K562 (cell line): ENCODE results near the gene CNTN4. TPM values are rescaled to one million over a fixed set of nuclear protein-coding genes. Genes with fewer than 3 reads are reported as not detected.

ENCODE experiments used
- ATAC-seq: fragments of 200-7000 bp; cut with Tn5 transposase; 3 replicates; pipeline ENCODE4 v1.9.1; 2020; ENCODE audit warnings: moderate library complexity
- BruUV-seq: library from RNA; stranded (reverse); fragments of 400-500 nt; replicated peaks from 2 replicates; lab custom pipeline; 2021; lab: Mats Ljungman, UMichigan
- CTCF ChIA-PET: fragments of 300-600 bp; formaldehyde crosslinking; extraction: SDS; loops from one replicate; lab custom pipeline; 2021; ENCODE audit warnings: low intra/inter-chr PET ratio; lab: Yijun Ruan, JAX
- POLR2A ChIA-PET: fragments of 300-600, 350-650 bp; sonication (Branson Sonifier 250); formaldehyde crosslinking; extraction: SDS; loops from one replicate; lab custom pipeline; 2021; ENCODE audit warnings: antibody characterized with exemption, inconsistent platforms; lab: Yijun Ruan, JAX
- DNase-seq, 4 experiments: peaks; one replicate each; pipeline versions ENCODE4 v3.0.0 to v3.0.0-alpha.2; 2011 to 2018; ENCODE audit warnings: low spot score in 3 of 4, mixed read lengths in 3 of 4; ENCODE audit errors: extremely low read depth in 1 of 4
- FAIRE-seq: peaks from 2 replicates; lab custom pipeline; 2011; peaks lifted over from hg19 to GRCh38; lab: Jason Lieb, UNC
- H2AFZ ChIP-seq: 2 replicates; pipeline ENCODE4 v1.6.0; 2011; ENCODE audit warnings: low read depth, low read length, control low read depth, inconsistent platforms
- H3K27ac ChIP-seq: fragments of 200-600 bp; 3 replicates; pipeline ENCODE4 v1.8.0; 2011; ENCODE audit warnings: low read depth, mild to moderate bottlenecking, control low read depth, inconsistent platforms, low read length, moderate library complexity, mixed read lengths; ENCODE audit errors: extremely low read depth
- H3K27me3 ChIP-seq, 2 experiments: fragments of 300-600 bp in 1 of 2; 2 replicates in 1 of 2; 3 replicates in 1 of 2; pipeline versions ENCODE4 v1.6.0 to v1.8.0; 2011; ENCODE audit warnings: inconsistent platforms in 2 of 2, low read length in 2 of 2, mild to moderate bottlenecking in 1 of 2, mixed read lengths in 1 of 2, moderate library complexity in 1 of 2; ENCODE audit not compliant: control insufficient read depth in 2 of 2, insufficient read depth in 2 of 2
- H3K36me3 ChIP-seq: fragments of 300-600 bp; 3 replicates; pipeline ENCODE4 v1.8.0; 2011; ENCODE audit warnings: mild to moderate bottlenecking, low read length, inconsistent platforms; ENCODE audit not compliant: control insufficient read depth, insufficient read depth
- H3K4me1 ChIP-seq, 2 experiments: fragments of 200-600 bp in 1 of 2; replicated peaks in 1 of 2; 2 replicates in 1 of 2; 3 replicates in 1 of 2; pipeline versions ENCODE4 v1.5.1 to v1.8.0; 2011; ENCODE audit warnings: inconsistent platforms in 2 of 2, low read length in 2 of 2, mild to moderate bottlenecking in 1 of 2, mixed read lengths in 1 of 2, moderate library complexity in 1 of 2; ENCODE audit not compliant: control insufficient read depth in 2 of 2, insufficient read depth in 2 of 2
- H3K4me2 ChIP-seq: 2 replicates; pipeline ENCODE4 v1.6.1; 2011; ENCODE audit warnings: low read length, control low read depth, inconsistent platforms, mixed read lengths; ENCODE audit not compliant: insufficient read depth
- H3K4me3 ChIP-seq: fragments of 200-600 bp; sonication (generic), shearing (Covaris generic); 2 replicates; pipeline ENCODE4 v1.5.1; 2016; ENCODE audit warnings: control low read depth, inconsistent platforms
- H3K79me2 ChIP-seq: fragments of 200-600 bp; 3 replicates; pipeline ENCODE4 v1.8.0; 2011; ENCODE audit warnings: low read length, inconsistent platforms; ENCODE audit not compliant: control insufficient read depth, insufficient read depth
- H3K9ac ChIP-seq, 2 experiments: 2 replicates each; pipeline versions ENCODE4 v1.6.0 to v1.6.1; 2011; ENCODE audit warnings: low read depth in 2 of 2, low read length in 2 of 2, control low read depth in 1 of 2, inconsistent platforms in 1 of 2, mild to moderate bottlenecking in 1 of 2, mixed read lengths in 1 of 2; ENCODE audit not compliant: insufficient read depth in 1 of 2
- H3K9me1 ChIP-seq: one replicate; pipeline ENCODE4 v1.6.0; 2011; ENCODE audit warnings: inconsistent platforms, mild to moderate bottlenecking, low read length, moderate library complexity; ENCODE audit not compliant: control insufficient read depth, insufficient read depth
- H3K9me3 ChIP-seq: replicated peaks from 2 replicates; pipeline ENCODE4 v1.5.1; 2011; ENCODE audit warnings: low read depth, low read length, inconsistent platforms; ENCODE audit not compliant: control insufficient read depth, insufficient read depth
- H4K20me1 ChIP-seq: replicated peaks from 2 replicates; pipeline ENCODE4 v1.6.1; 2011; ENCODE audit warnings: low read length, inconsistent platforms, mixed read lengths; ENCODE audit not compliant: control insufficient read depth, insufficient read depth
- BRD4 ChIP-seq: fragments of 200-600 bp; sonication (generic); IDR thresholded peaks from 2 replicates; pipeline ENCODE4 v1.6.1; 2017; ENCODE audit warnings: inconsistent platforms
- CHD1 ChIP-seq: fragments of 200-600 bp; sonication (generic); IDR thresholded peaks from one replicate; pipeline ENCODE4 v1.6.1; 2012; ENCODE audit warnings: mild to moderate bottlenecking, moderate library complexity, low read length, inconsistent platforms
- GTF2B ChIP-seq: IDR thresholded peaks from 2 replicates; pipeline ENCODE4 v1.6.1; 2011; ENCODE audit not compliant: insufficient read length; ENCODE audit errors: extremely low read depth
- GTF2E2 ChIP-seq: fragments of 200-800 bp; sonication (Bioruptor generic); IDR thresholded peaks from 2 replicates; pipeline ENCODE4 v1.6.1; 2016; ENCODE audit warnings: missing genetic modification characterization, missing compliant biosample characterization
- HSF4 ChIP-seq: fragments of 250-450 bp; sonication (Bioruptor Pico); IDR thresholded peaks from 2 replicates; pipeline ENCODE4 v2.1.2; 2022; ENCODE audit warnings: mild to moderate bottlenecking, moderate library complexity, borderline replicate concordance
- KAT8 ChIP-seq: fragments of 450-650 bp; IDR thresholded peaks from 2 replicates; pipeline ENCODE4 v1.6.1; 2016; ENCODE audit warnings: low read depth, mild to moderate bottlenecking
- PRDM10 ChIP-seq: fragments of 450-650 bp; IDR thresholded peaks from 2 replicates; pipeline ENCODE4 v1.6.1; 2018; ENCODE audit not compliant: partially characterized antibody
- SAP30 ChIP-seq: fragments of 200-600 bp; sonication (generic); IDR thresholded peaks from 2 replicates; pipeline ENCODE4 v1.6.1; 2012; ENCODE audit warnings: borderline replicate concordance, low read depth, mild to moderate bottlenecking, moderate library complexity, low read length, control low read depth, inconsistent platforms; ENCODE audit not compliant: insufficient read depth, poor library complexity, severe bottlenecking
- SRSF1 ChIP-seq: fragments of 200-400 bp; formaldehyde crosslinking; IDR thresholded peaks from 2 replicates; pipeline ENCODE4 v1.6.1; 2017; ENCODE audit warnings: mild to moderate bottlenecking, low read depth, low read length, moderate library complexity
- ZBTB17 ChIP-seq: fragments of 450-650 bp; formaldehyde crosslinking; IDR thresholded peaks from 2 replicates; pipeline ENCODE4 v1.4.0; 2020; ENCODE audit warnings: mild to moderate bottlenecking
- ZNF354B ChIP-seq: fragments of 250-450 bp; sonication (Bioruptor Pico); IDR thresholded peaks from 2 replicates; pipeline ENCODE4 v1.4.0; 2020
- ZNF551 ChIP-seq: fragments of 250-450 bp; sonication (Bioruptor Pico); IDR thresholded peaks from 2 replicates; pipeline ENCODE4 v1.5.0; 2021; ENCODE audit warnings: mild to moderate bottlenecking, moderate library complexity
- WGBS: fragments of 100-300 bp; shearing (Covaris generic); methylation state at CpG from one replicate; pipeline ENCODE4 v1.1.6; 2016; ENCODE audit warnings: low coverage, mixed read lengths; ENCODE audit not compliant: insufficient coverage; ENCODE audit errors: missing lambda C conversion rate; 5-methylcytosine and 5-hydroxymethylcytosine counted together
- in situ Hi-C: fragments of 300-500 bp; cut with MboI; formaldehyde crosslinking; loops from 4 replicates; pipeline ENCODE4 v1.15.0; 2018; ENCODE audit warnings: inconsistent platforms, mixed read lengths
- intact Hi-C: fragments of 100-400 bp; cut with micrococcal nuclease; formaldehyde crosslinking; loops from 2 replicates; pipeline ENCODE4 v1.14.2; 2022
- polyA plus RNA-seq, 8 experiments: library from polyadenylated mRNA; depleted of rRNA in 4 of 8; stranded (reverse) in 5 of 8; unstranded in 3 of 8; fragments of >200 nt; fragmentation: Nextera tagmentation in 2 of 8; fragmentation: Illumina TruSeq in 1 of 8; extraction: Ambion mirVana in 2 of 8; extraction: Trizol in 1 of 8; gene quantifications; 2 replicates each; pipeline versions ENCODE4 v1.2.1 to v1.2.3, GENCODE V29; 2011 to 2014; ENCODE audit warnings: inconsistent platforms in 1 of 8, missing spikeins in 1 of 8
- total RNA-seq, 7 experiments: library from RNA; depleted of rRNA in 6 of 7; stranded (reverse); fragments of >200 nt in 6 of 7; fragmentation: Illumina TruSeq in 2 of 7; extraction: Trizol in 2 of 7; gene quantifications; 2 replicates each; pipeline versions ENCODE4 v1.2.1 to v1.2.3, GENCODE V29; 2011 to 2021; ENCODE audit warnings: low replicate concordance in 1 of 7
- TF ChIP-seq, protein P1 (sequence below): sonication (generic); formaldehyde crosslinking; IDR thresholded peaks from 2 replicates; pipeline ENCODE4 v1.8.0; 2022; ENCODE audit warnings: mild to moderate bottlenecking, missing genetic modification reagents

Gene CNTN4
- total and polyA plus RNA-seq, 9 of the 15 experiments (the other 6 are each of a cell fraction or from before 2014, with no cell fraction given), result not detected

GRCh38 chr3:3081381-3082233, 982.9 kb downstream of the CNTN4 start:
- 1% methylated on average over 9 of the region's 9 CpGs for WGBS
- peaks cover 4 to 7% of the 10 kb centered on the region in 2 experiments; a peak in 3 of 5 replicates for H3K27me3 ChIP-seq
- H3K4me2 ChIP-seq, result no peak overlapping the region
- POLR2A ChIA-PET, result no interaction called here
- H3K4me3 ChIP-seq, result no peak overlapping the region
- in situ Hi-C loops (no loop called here), intact Hi-C loops (no loop called here)
- FAIRE-seq (no peak), DNase-seq (no peak), ATAC-seq (no peak)
- no peak overlapping the region for H3K9ac ChIP-seq
- peaks cover 0 to 7% of the 10 kb centered on the region in 2 experiments; a peak in 2 of 5 replicates for H3K4me1 ChIP-seq
- H3K79me2 ChIP-seq, result no peaks in the 10 kb centered on the region
- H4K20me1 ChIP-seq, result no peaks in the 10 kb centered on the region
- CTCF ChIA-PET, result no interaction called here
- no peaks in the 10 kb centered on the region for H3K9me1 ChIP-seq
- H3K36me3 ChIP-seq, result no peaks in the 10 kb centered on the region
- BruUV-seq, result no TSS peak
- no peaks in the 10 kb centered on the region for H3K9me3 ChIP-seq
- no peak overlapping the region for H3K27ac ChIP-seq
- no peak overlapping the region for H2AFZ ChIP-seq
- TF ChIP-seq, protein P1, sequence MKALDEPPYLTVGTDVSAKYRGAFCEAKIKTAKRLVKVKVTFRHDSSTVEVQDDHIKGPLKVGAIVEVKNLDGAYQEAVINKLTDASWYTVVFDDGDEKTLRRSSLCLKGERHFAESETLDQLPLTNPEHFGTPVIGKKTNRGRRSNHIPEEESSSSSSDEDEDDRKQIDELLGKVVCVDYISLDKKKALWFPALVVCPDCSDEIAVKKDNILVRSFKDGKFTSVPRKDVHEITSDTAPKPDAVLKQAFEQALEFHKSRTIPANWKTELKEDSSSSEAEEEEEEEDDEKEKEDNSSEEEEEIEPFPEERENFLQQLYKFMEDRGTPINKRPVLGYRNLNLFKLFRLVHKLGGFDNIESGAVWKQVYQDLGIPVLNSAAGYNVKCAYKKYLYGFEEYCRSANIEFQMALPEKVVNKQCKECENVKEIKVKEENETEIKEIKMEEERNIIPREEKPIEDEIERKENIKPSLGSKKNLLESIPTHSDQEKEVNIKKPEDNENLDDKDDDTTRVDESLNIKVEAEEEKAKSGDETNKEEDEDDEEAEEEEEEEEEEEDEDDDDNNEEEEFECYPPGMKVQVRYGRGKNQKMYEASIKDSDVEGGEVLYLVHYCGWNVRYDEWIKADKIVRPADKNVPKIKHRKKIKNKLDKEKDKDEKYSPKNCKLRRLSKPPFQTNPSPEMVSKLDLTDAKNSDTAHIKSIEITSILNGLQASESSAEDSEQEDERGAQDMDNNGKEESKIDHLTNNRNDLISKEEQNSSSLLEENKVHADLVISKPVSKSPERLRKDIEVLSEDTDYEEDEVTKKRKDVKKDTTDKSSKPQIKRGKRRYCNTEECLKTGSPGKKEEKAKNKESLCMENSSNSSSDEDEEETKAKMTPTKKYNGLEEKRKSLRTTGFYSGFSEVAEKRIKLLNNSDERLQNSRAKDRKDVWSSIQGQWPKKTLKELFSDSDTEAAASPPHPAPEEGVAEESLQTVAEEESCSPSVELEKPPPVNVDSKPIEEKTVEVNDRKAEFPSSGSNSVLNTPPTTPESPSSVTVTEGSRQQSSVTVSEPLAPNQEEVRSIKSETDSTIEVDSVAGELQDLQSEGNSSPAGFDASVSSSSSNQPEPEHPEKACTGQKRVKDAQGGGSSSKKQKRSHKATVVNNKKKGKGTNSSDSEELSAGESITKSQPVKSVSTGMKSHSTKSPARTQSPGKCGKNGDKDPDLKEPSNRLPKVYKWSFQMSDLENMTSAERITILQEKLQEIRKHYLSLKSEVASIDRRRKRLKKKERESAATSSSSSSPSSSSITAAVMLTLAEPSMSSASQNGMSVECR (CRISPR knock-in tag), result no peak
- TF ChIP-seq KAT8 (no peak), ZBTB17 (no peak), GTF2B (no peak), ZNF551 (no peak), PRDM10 (no peak), CHD1 (no peak), SAP30 (no peak), HSF4 (no peak), ZNF354B (CRISPR knock-in tag) (no peak), GTF2E2 (no peak), BRD4 (no peak), SRSF1 (no peak)
